GM23338 (cell line): ENCODE results near the gene VHLL. TPM values are rescaled to one million over a fixed set of nuclear protein-coding genes. Genes with fewer than 3 reads are reported as not detected.

Experiments used
- ATAC-seq: fragments of 200-7000 bp; cut with Tn5 transposase; 3 replicates; pipeline ENCODE4 v1.9.1; 2020
- DNase-seq: peaks from one replicate; pipeline ENCODE4 v3.0.0-alpha.2; 2015; ENCODE audit warnings: low spot score
- H2AFZ ChIP-seq: fragments of 200-600 bp; sonication (generic); 2 replicates; pipeline ENCODE4 v1.8.0; 2016; ENCODE audit warnings: antibody characterized with exemption, mild to moderate bottlenecking, moderate library complexity
- H3F3A ChIP-seq: fragments of 200-600 bp; sonication (generic); replicated peaks from 2 replicates; pipeline ENCODE4 v1.8.0; 2017; ENCODE audit warnings: antibody characterized with exemption, mixed run types, low read depth
- H3K27ac ChIP-seq: fragments of 200-600 bp; sonication (generic); 2 replicates; pipeline ENCODE4 v1.6.1; 2016; ENCODE audit warnings: low read depth
- H3K27me3 ChIP-seq: fragments of 200-600 bp; sonication (generic); 2 replicates; pipeline ENCODE4 v1.8.0; 2016; ENCODE audit warnings: mild to moderate bottlenecking, mixed run types, moderate library complexity; ENCODE audit not compliant: insufficient read depth
- H3K36me3 ChIP-seq: fragments of 200-600 bp; sonication (generic); 2 replicates; pipeline ENCODE4 v1.8.0; 2016; ENCODE audit warnings: mild to moderate bottlenecking; ENCODE audit not compliant: insufficient read depth
- H3K4me1 ChIP-seq: fragments of 200-600 bp; sonication (generic); 2 replicates; pipeline ENCODE4 v1.8.0; 2016; ENCODE audit warnings: mild to moderate bottlenecking, moderate library complexity; ENCODE audit not compliant: insufficient read depth
- H3K4me2 ChIP-seq: fragments of 200-600 bp; sonication (generic); 2 replicates; pipeline ENCODE4 v1.7.1; 2017; ENCODE audit warnings: mixed run types
- H3K4me3 ChIP-seq: fragments of 200-600 bp; sonication (generic); 2 replicates; pipeline ENCODE4 v1.6.1; 2016; ENCODE audit warnings: mixed run types
- H3K79me2 ChIP-seq: fragments of 200-600 bp; sonication (generic); replicated peaks from 2 replicates; pipeline ENCODE4 v1.8.0; 2017; ENCODE audit warnings: mild to moderate bottlenecking; ENCODE audit not compliant: insufficient read depth
- H3K9me2 ChIP-seq: fragments of 200-600 bp; sonication (generic); 2 replicates; pipeline ENCODE4 v1.8.0; 2017; ENCODE audit not compliant: insufficient read depth
- H4K20me1 ChIP-seq: fragments of 200-600 bp; sonication (generic); replicated peaks from 2 replicates; pipeline ENCODE4 v1.8.0; 2017; ENCODE audit warnings: mild to moderate bottlenecking; ENCODE audit not compliant: insufficient read depth
- H3K27ac Mint-ChIP-seq: 2 replicates; pipeline ENCODE4 v1.8.0; 2020; ENCODE audit warnings: inconsistent platforms, mild to moderate bottlenecking, moderate library complexity, mixed read lengths
- H3K27me3 Mint-ChIP-seq: 3 replicates; pipeline ENCODE4 v1.8.0; 2022; ENCODE audit warnings: low read depth, mild to moderate bottlenecking, moderate library complexity, mixed read lengths, inconsistent platforms; ENCODE audit not compliant: insufficient read depth, poor library complexity
- H3K36me3 Mint-ChIP-seq: 3 replicates; pipeline ENCODE4 v1.8.0; 2021; ENCODE audit warnings: low read depth, mild to moderate bottlenecking, inconsistent platforms, moderate library complexity, mixed read lengths
- H3K4me1 Mint-ChIP-seq: 3 replicates; pipeline ENCODE4 v1.8.0; 2020; ENCODE audit warnings: mild to moderate bottlenecking, inconsistent platforms, mixed read lengths
- H3K4me3 Mint-ChIP-seq: 3 replicates; pipeline ENCODE4 v1.8.0; 2021; ENCODE audit warnings: moderate library complexity, mild to moderate bottlenecking, inconsistent platforms, mixed read lengths
- H3K9me3 Mint-ChIP-seq: 3 replicates; pipeline ENCODE4 v1.8.0; 2020; ENCODE audit warnings: moderate library complexity, mild to moderate bottlenecking, inconsistent platforms, mixed read lengths
- CREB1 ChIP-seq: fragments of 250-450 bp; sonication (Bioruptor Pico); IDR thresholded peaks from 2 replicates; pipeline ENCODE4 v1.5.0; 2020; ENCODE audit warnings: low read depth, mild to moderate bottlenecking, moderate library complexity
- CTCF ChIP-seq, 2 experiments: fragments of 200-600 bp in 1 of 2; sonication (generic) in 1 of 2; conservative IDR thresholded peaks; 2 replicates each; pipeline versions ENCODE4 v1.5.1 to v1.6.1; 2016 to 2017; ENCODE audit warnings: antibody characterized with exemption in 2 of 2, low read depth in 2 of 2, mild to moderate bottlenecking in 2 of 2, moderate library complexity in 1 of 2
- ETS1 ChIP-seq: IDR thresholded peaks from 2 replicates; pipeline ENCODE4 v1.6.1; 2016; ENCODE audit warnings: antibody characterized with exemption
- EZH2 ChIP-seq: fragments of 200-600 bp; sonication (generic); IDR thresholded peaks from one replicate; pipeline ENCODE4 v1.8.0; 2017; ENCODE audit warnings: antibody characterized with exemption, mild to moderate bottlenecking, low read depth; ENCODE audit not compliant: unreplicated experiment
- EZH2phosphoT487 ChIP-seq: fragments of 200-600 bp; sonication (generic); IDR thresholded peaks from one replicate; pipeline ENCODE4 v1.8.1; 2018; ENCODE audit warnings: antibody characterized with exemption; ENCODE audit not compliant: unreplicated experiment
- JUNB ChIP-seq: IDR thresholded peaks from one replicate; pipeline ENCODE4 v1.6.1; 2016; ENCODE audit warnings: antibody characterized with exemption; ENCODE audit not compliant: unreplicated experiment
- NANOG ChIP-seq: IDR thresholded peaks from 2 replicates; pipeline ENCODE4 v1.6.1; 2016; ENCODE audit warnings: antibody characterized with exemption, borderline replicate concordance
- POLR2AphosphoS5 ChIP-seq: IDR thresholded peaks from 2 replicates; pipeline ENCODE4 v1.6.1; 2016; ENCODE audit warnings: antibody characterized with exemption, low read depth
- REST ChIP-seq: IDR thresholded peaks from one replicate; pipeline ENCODE4 v1.6.1; 2018; ENCODE audit warnings: antibody characterized with exemption; ENCODE audit not compliant: unreplicated experiment
- STAT1 ChIP-seq: IDR thresholded peaks from one replicate; pipeline ENCODE4 v1.6.1; 2016; ENCODE audit warnings: antibody characterized with exemption; ENCODE audit not compliant: unreplicated experiment
- ZNF114 ChIP-seq: fragments of 250-450 bp; sonication (Bioruptor Pico); IDR thresholded peaks from 2 replicates; pipeline ENCODE4 v1.5.0; 2020; ENCODE audit warnings: mild to moderate bottlenecking, moderate library complexity
- ZNF331 ChIP-seq: fragments of 250-450 bp; sonication (Bioruptor Pico); IDR thresholded peaks from 2 replicates; pipeline ENCODE4 v1.5.0; 2020; ENCODE audit warnings: low read depth, mild to moderate bottlenecking, moderate library complexity
- ZNF462 ChIP-seq: fragments of 250-450 bp; sonication (Bioruptor Pico); IDR thresholded peaks from 2 replicates; pipeline ENCODE4 v1.5.0; 2020; ENCODE audit warnings: mild to moderate bottlenecking, moderate library complexity
- polyA plus RNA-seq: library from polyadenylated mRNA; unstranded; fragments of >200 nt; fragmentation: Nextera tagmentation; extraction: Ambion mirVana; gene quantifications from 2 replicates; pipeline ENCODE4 v1.2.1, GENCODE V29; 2016
- total RNA-seq: library from RNA; depleted of rRNA; stranded (reverse); fragments of >200 nt; shearing (Covaris generic); gene quantifications from 2 replicates; pipeline ENCODE4 v1.2.3, GENCODE V29; 2014

Gene VHLL
- total and polyA plus RNA-seq, 2 experiments from 2014 or later = not detected

- no peaks in the 10 kb centered on the region for H3K9me3 Mint-ChIP-seq
- peaks cover 5% of the 10 kb centered on the region for H3K27me3 Mint-ChIP-seq
- Histone ChIP-seq H3K4me3 (no peak overlapping the region), H3K4me2 (no peak overlapping the region), H3F3A (peaks cover 36% of the 10 kb centered on the region; the same call in 1 of the 2 replicates), H3K4me1 (no peaks in the 10 kb centered on the region), H2AFZ (no peak overlapping the region), H3K27me3 (no peaks in the 10 kb centered on the region), H3K27ac (0 out of 2 replicates have a peak overlapping the region, but pooled peaks have one; percentile 50), H3K9me2 (no peaks in the 10 kb centered on the region), H3K79me2 (no peaks in the 10 kb centered on the region), H3K36me3 (peaks cover 81% of the 10 kb centered on the region), H4K20me1 (peaks cover 19% of the 10 kb centered on the region)
- no peak for ATAC-seq
- H3K4me1 Mint-ChIP-seq = no peaks in the 10 kb centered on the region
- TF ChIP-seq ZNF114 (CRISPR knock-in tag) = no peak
- TF ChIP-seq ZNF331 (CRISPR knock-in tag) = no peak
- TF ChIP-seq POLR2AphosphoS5 = no peak
- no peak for TF ChIP-seq ZNF462
- no peak for TF ChIP-seq STAT1
- TF ChIP-seq CTCF (conservative IDR thresholded peaks at IDR 0.05; ENCODE audit: low read depth in 2 of 2) = no peak
- TF ChIP-seq NANOG = no peak
- no peak for TF ChIP-seq CREB1 (CRISPR knock-in tag)
- TF ChIP-seq EZH2phosphoT487 = no peak
- no peak for TF ChIP-seq ETS1
- no peak for TF ChIP-seq EZH2
- TF ChIP-seq REST = no peak
- TF ChIP-seq JUNB = no peak
- H3K36me3 Mint-ChIP-seq = peaks cover 85% of the 10 kb centered on the region
- H3K4me3 Mint-ChIP-seq = no peak overlapping the region
- no peak overlapping the region for H3K27ac Mint-ChIP-seq
- DNase-seq = no peak
Measured at GRCh38 chr1:156270314-156270713, 28.8 kb downstream of the VHLL start.
